Activated T-helper 2 cell treated with anti-CD3 and anti-CD28 coated beads, Interferon-gamma antibody, Interleukin-2, Interleukin-4, amounts not matched to agents 10 μg/mL and 5 μg/mL and 100 μg/mL, durations not matched to agents 14 hours and 24 hours and 36 hours (primary cell): Measurements from ENCODE around the gene ARRB2. TPM values are rescaled to one million over a fixed set of nuclear protein-coding genes. Genes with fewer than 3 reads are reported as not detected.

Experiments used
- DNase-seq: peaks from one replicate; pipeline ENCODE4 v3.0.0; 2021; ENCODE audit warnings: low spot score
- H3K27ac Mint-ChIP-seq: one replicate; pipeline ENCODE4 v1.8.0; 2021; ENCODE audit warnings: mixed read lengths
- H3K27me3 Mint-ChIP-seq: one replicate; pipeline ENCODE4 v1.8.0; 2021; ENCODE audit warnings: low read depth, mixed read lengths
- H3K36me3 Mint-ChIP-seq: one replicate; pipeline ENCODE4 v1.8.0; 2021; ENCODE audit warnings: low read depth, mixed read lengths
- H3K4me1 Mint-ChIP-seq: one replicate; pipeline ENCODE4 v1.8.0; 2021; ENCODE audit warnings: low read depth, mixed read lengths
- H3K4me3 Mint-ChIP-seq: one replicate; pipeline ENCODE4 v1.8.0; 2021; ENCODE audit warnings: low read depth, mild to moderate bottlenecking, moderate library complexity, mixed read lengths
- H3K9me3 Mint-ChIP-seq: one replicate; pipeline ENCODE4 v1.8.0; 2021; ENCODE audit warnings: mixed read lengths
- intact Hi-C: fragments of 100-400 bp; cut with micrococcal nuclease; formaldehyde crosslinking; loops from one replicate; pipeline ENCODE4 v1.15.1; 2023
- total RNA-seq: library from RNA; stranded (reverse); gene quantifications from 2 replicates; pipeline ENCODE4 v1.2.3, GENCODE V29; 2022

Gene ARRB2
- 226 and 231 TPM in 2 replicates for total RNA-seq

GRCh38 chr17:4709794-4710692 is at the start of gene ARRB2:
Gene ARRB2, plus strand, starts transcription at chr17:4710632. Its CDS starts 90 bp downstream, at chr17:4710722.
- H3K9me3 Mint-ChIP-seq, result no peaks in the 10 kb centered on the region
- H3K4me3 Mint-ChIP-seq, result peak within 1 kb of the TSS; percentile 94
- H3K36me3 Mint-ChIP-seq, result peaks cover 30% of the 10 kb centered on the region
- intact Hi-C loops, result loop anchor here (1.0 to 10.0 kb wide), 6 partner anchors 21 to 239 kb away; partner anchors contain the start of genes CHRNE, GGT6, MED11 and PFN1
- no peaks in the 10 kb centered on the region for H3K27me3 Mint-ChIP-seq
- H3K27ac Mint-ChIP-seq, result peak within 1 kb of the TSS; percentile 84
- DNase-seq, result peak; percentile 98
- H3K4me1 Mint-ChIP-seq, result peaks cover 43% of the 10 kb centered on the region

- intact Hi-C loops, result no loop called here
- no peak overlapping the region for H3K4me3 Mint-ChIP-seq
- H3K27ac Mint-ChIP-seq, result no peak overlapping the region
- peaks cover 12% of the 10 kb centered on the region for H3K4me1 Mint-ChIP-seq
- no peak for DNase-seq
- H3K9me3 Mint-ChIP-seq, result no peaks in the 10 kb centered on the region
- H3K36me3 Mint-ChIP-seq, result no peaks in the 10 kb centered on the region
- H3K27me3 Mint-ChIP-seq, result peaks cover 6% of the 10 kb centered on the region
Measured at GRCh38 chr17:4663711-4664110, 46.7 kb upstream of the ARRB2 start.

GRCh38 chr17:4664230-4664629 is 46.2 kb upstream of the ARRB2 start:
- H3K36me3 Mint-ChIP-seq, result no peaks in the 10 kb centered on the region
- H3K9me3 Mint-ChIP-seq, result no peaks in the 10 kb centered on the region
- intact Hi-C loops, result no loop called here
- peaks cover 8% of the 10 kb centered on the region for H3K4me1 Mint-ChIP-seq
- no peak overlapping the region for H3K27ac Mint-ChIP-seq
- H3K4me3 Mint-ChIP-seq, result no peak overlapping the region
- DNase-seq, result no peak
- H3K27me3 Mint-ChIP-seq, result peaks cover 6% of the 10 kb centered on the region

DNA sequence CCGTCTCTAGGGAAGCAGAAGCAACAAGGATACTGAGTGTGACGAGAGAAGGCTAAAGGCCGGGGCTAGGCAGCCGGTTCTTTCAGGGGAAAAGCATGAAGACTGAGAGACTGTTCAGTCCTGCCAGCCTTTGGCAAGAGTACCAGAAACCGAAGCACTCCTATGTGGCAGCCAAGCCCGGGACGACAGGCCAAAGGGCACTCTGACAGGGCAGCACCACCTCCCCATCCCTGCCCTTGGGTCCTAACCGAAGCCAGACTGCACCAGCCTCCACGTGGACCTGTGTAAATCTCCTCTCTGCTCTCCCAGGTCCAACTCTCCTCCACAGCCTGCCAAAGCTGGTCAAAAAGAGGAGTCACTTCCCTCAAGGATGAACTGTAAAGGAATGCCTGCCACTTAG is 45.4 kb upstream of the ARRB2 start:
- Mint-ChIP-seq H3K27ac (no peak overlapping the region), H3K4me1 (peaks cover 5% of the 10 kb centered on the region), H3K27me3 (peaks cover 4% of the 10 kb centered on the region), H3K4me3 (no peak overlapping the region), H3K36me3 (peaks cover 6% of the 10 kb centered on the region), H3K9me3 (no peaks in the 10 kb centered on the region)
- intact Hi-C loops, result no loop called here
- no peak for DNase-seq

DNA sequence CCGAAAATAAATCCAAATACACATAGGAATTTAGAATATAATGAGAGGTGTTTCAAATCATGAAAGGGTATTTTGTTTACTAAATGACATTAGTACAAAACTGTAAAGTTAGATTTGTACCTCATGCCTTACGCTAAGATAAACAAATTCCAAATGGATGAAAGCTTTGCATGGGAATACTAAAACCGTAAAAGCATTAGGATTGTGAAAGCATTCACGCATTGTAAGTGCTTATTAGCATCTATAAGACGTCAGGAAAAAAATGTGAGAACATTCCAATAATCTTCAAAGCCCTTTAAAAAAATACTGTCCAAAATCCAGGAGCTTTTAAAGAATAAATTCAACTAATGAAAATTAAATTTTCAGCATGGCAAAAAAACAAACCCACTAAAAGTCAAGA is 44.1 kb upstream of the ARRB2 start:
- Mint-ChIP-seq H3K27me3 (peaks cover 4% of the 10 kb centered on the region), H3K36me3 (peaks cover 19% of the 10 kb centered on the region), H3K27ac (no peak overlapping the region), H3K9me3 (no peaks in the 10 kb centered on the region), H3K4me3 (no peak overlapping the region), H3K4me1 (peaks cover 5% of the 10 kb centered on the region)
- DNase-seq, result no peak
- intact Hi-C loops, result no loop called here

DNA sequence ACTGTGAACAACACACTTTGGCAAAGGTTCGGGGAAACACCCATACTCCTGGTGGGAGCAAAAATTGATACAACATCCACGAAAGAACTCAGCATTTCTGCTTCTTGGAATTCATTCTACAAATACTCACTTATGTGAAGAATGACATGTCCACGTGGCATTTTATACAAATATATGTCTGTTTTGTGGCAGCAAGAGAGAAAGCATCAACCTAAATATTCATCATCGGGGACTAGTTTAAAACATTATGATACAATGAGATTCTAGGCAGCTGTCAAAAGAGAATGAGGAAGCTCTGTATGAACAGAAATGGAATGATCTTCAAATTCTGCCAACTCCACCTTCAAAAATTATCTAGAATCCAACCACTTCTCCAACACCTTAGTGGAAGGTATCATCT is 43.3 kb upstream of the ARRB2 start:
- H3K9me3 Mint-ChIP-seq, result no peaks in the 10 kb centered on the region
- intact Hi-C loops, result no loop called here
- H3K36me3 Mint-ChIP-seq, result peaks cover 26% of the 10 kb centered on the region
- H3K27me3 Mint-ChIP-seq, result peaks cover 4% of the 10 kb centered on the region
- H3K4me3 Mint-ChIP-seq, result no peak overlapping the region
- no peak for DNase-seq
- H3K27ac Mint-ChIP-seq, result no peak overlapping the region
- peaks cover 3% of the 10 kb centered on the region for H3K4me1 Mint-ChIP-seq

DNA sequence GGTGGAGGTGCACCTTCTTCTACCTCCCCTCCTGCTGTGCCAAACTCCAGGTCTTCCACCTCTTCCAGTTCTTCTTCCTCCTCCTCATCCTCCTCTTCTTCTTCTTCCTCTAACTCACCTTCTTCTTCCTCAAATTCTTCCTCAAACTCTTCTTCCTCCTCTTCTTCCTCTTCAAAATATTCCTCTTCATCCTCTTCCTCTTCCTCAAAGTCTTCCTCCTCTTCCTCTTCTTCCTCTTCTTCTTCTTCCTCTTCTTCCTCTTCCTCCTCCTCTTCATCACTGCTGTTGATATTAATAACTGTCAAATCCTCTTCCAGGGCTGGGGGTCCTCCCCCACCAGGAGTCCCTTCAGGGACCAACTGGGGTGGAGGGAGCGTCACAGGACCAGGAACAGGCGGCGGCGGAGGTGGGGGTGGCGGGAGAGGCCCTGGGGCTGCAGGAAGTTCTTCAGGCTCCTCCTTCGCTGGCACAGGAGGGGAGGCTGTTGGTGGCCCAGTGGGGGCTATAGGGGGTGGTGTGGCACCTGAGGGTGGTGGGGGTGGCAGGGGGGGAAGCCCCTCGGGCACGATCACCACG is 38.3 kb upstream of the ARRB2 start:
- intact Hi-C loops, result no loop called here
- Mint-ChIP-seq H3K9me3 (no peaks in the 10 kb centered on the region), H3K27ac (no peak overlapping the region), H3K4me3 (no peak overlapping the region), H3K36me3 (peaks cover 64% of the 10 kb centered on the region), H3K4me1 (no peaks in the 10 kb centered on the region), H3K27me3 (peaks cover 1% of the 10 kb centered on the region)
- no peak for DNase-seq

DNA sequence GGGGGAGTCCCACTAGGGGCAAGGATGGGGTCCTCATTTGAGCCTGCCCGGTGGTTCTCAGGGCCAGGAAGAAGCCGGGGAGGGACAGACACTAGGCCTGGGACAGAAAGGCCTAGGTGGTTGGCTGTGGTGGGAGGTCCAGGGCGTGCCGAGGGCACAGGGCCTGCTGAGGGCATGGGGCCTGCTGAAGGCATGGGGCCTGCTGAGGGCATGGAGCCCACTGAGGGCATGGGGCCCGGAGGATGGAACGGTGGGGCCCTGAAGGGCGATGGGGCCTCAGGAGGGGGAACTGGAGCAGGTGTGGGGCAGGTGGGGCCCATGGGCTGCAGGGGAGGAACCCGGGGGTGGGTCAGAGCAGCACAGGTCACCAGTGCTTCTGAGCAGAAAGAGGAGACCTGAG is 37.7 kb upstream of the ARRB2 start:
- H3K4me1 Mint-ChIP-seq, result no peaks in the 10 kb centered on the region
- no peaks in the 10 kb centered on the region for H3K9me3 Mint-ChIP-seq
- H3K36me3 Mint-ChIP-seq, result peaks cover 69% of the 10 kb centered on the region
- no peak overlapping the region for H3K27ac Mint-ChIP-seq
- no peak for DNase-seq
- intact Hi-C loops, result no loop called here
- H3K4me3 Mint-ChIP-seq, result no peak overlapping the region
- peaks cover 1% of the 10 kb centered on the region for H3K27me3 Mint-ChIP-seq

DNA sequence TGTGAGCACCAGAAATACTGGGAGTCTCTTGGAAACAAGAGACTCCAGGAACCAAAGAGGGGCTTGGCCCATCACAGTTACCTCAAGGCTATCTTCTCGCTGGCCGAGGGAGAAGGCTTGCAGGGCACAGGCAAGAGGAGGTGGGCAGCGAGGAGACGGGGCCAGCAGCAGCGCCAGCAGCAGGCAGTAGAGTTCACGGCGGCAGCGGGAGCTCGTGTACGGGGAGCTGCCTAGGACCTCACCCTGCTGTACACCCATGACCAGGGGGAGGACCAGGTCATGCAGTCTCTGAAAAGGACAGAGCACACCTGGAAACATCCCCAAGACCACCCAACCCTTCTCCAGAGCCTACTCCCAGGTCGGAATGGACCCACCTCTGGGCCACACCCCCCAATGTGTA is 37.3 kb upstream of the ARRB2 start:
- H3K36me3 Mint-ChIP-seq, result peaks cover 71% of the 10 kb centered on the region
- no peak overlapping the region for H3K27ac Mint-ChIP-seq
- peaks cover 2% of the 10 kb centered on the region for H3K4me1 Mint-ChIP-seq
- H3K27me3 Mint-ChIP-seq, result peaks cover 1% of the 10 kb centered on the region
- H3K9me3 Mint-ChIP-seq, result no peaks in the 10 kb centered on the region
- no peak for DNase-seq
- no peak overlapping the region for H3K4me3 Mint-ChIP-seq
- intact Hi-C loops, result no loop called here

GRCh38 chr17:4673986-4674684 is 36.3 kb upstream of the ARRB2 start:
- Mint-ChIP-seq H3K4me1 (peaks cover 8% of the 10 kb centered on the region), H3K4me3 (no peak overlapping the region), H3K9me3 (no peaks in the 10 kb centered on the region), H3K27me3 (no peaks in the 10 kb centered on the region), H3K36me3 (peaks cover 81% of the 10 kb centered on the region), H3K27ac (no peak overlapping the region)
- DNase-seq, result no peak
- intact Hi-C loops, result no loop called here

DNA sequence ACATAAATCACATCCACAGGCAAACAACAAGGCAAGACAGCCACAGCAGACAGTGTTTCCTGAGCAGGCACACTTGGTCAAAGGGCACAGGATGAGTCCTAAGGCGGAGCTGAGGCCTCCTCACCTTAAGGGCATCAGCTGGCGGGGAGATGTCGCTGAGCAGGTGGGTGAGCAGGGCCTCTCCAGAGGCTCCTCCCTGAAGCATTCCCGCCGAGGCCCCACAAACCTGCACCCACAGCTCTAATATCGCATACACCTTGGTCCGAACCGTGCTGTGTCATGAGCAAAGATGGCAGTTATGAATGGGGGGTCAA is 35.8 kb upstream of the ARRB2 start:
- no peak for DNase-seq
- H3K9me3 Mint-ChIP-seq, result no peaks in the 10 kb centered on the region
- intact Hi-C loops, result no loop called here
- H3K27me3 Mint-ChIP-seq, result no peaks in the 10 kb centered on the region
- peaks cover 82% of the 10 kb centered on the region for H3K36me3 Mint-ChIP-seq
- H3K4me3 Mint-ChIP-seq, result no peak overlapping the region
- H3K4me1 Mint-ChIP-seq, result peaks cover 13% of the 10 kb centered on the region
- H3K27ac Mint-ChIP-seq, result no peak overlapping the region

GRCh38 chr17:4675791-4676190 is 34.6 kb upstream of the ARRB2 start:
- Mint-ChIP-seq H3K4me3 (no peak overlapping the region), H3K4me1 (peaks cover 18% of the 10 kb centered on the region), H3K27ac (no peak overlapping the region), H3K27me3 (no peaks in the 10 kb centered on the region), H3K9me3 (no peaks in the 10 kb centered on the region), H3K36me3 (peaks cover 81% of the 10 kb centered on the region)
- no peak for DNase-seq
- intact Hi-C loops, result no loop called here

GRCh38 chr17:4676791-4677190 is 33.6 kb upstream of the ARRB2 start:
- H3K27ac Mint-ChIP-seq, result no peak overlapping the region
- no peaks in the 10 kb centered on the region for H3K9me3 Mint-ChIP-seq
- H3K4me3 Mint-ChIP-seq, result no peak overlapping the region
- H3K27me3 Mint-ChIP-seq, result no peaks in the 10 kb centered on the region
- H3K4me1 Mint-ChIP-seq, result peaks cover 18% of the 10 kb centered on the region
- DNase-seq, result no peak
- H3K36me3 Mint-ChIP-seq, result peaks cover 81% of the 10 kb centered on the region
- intact Hi-C loops, result no loop called here
